AG10803 (cell line): ENCODE results near the gene PEX19.

Experiments
- DNase-seq: peaks from one replicate; pipeline ENCODE4 v3.0.0; 2010; ENCODE audit warnings: low read depth
- H3K4me3 ChIP-seq: 2 replicates; pipeline ENCODE4 v1.5.1; 2011; ENCODE audit warnings: mild to moderate bottlenecking, low read length, control low read depth
- CTCF ChIP-seq: conservative IDR thresholded peaks from 2 replicates; pipeline ENCODE4 v1.5.1; 2011; ENCODE audit warnings: mild to moderate bottlenecking, low read length, control low read depth, inconsistent platforms

The PEX19 gene

GRCh38 chr1:160237558-160237957 is 47.4 kb downstream of the PEX19 start:
- no peak for DNase-seq
- no peak overlapping the region for H3K4me3 ChIP-seq
- no peak for TF ChIP-seq CTCF

GRCh38 chr1:160236806-160237205 is 48.1 kb downstream of the PEX19 start:
- no peak overlapping the region for H3K4me3 ChIP-seq
- DNase-seq, result no peak
- TF ChIP-seq CTCF, result no peak

GRCh38 chr1:160232911-160233310 is 52.0 kb downstream of the PEX19 start:
- DNase-seq, result no peak
- H3K4me3 ChIP-seq, result no peak overlapping the region
- TF ChIP-seq CTCF, result no peak

GRCh38 chr1:160228431-160228830 is 56.5 kb downstream of the PEX19 start:
- TF ChIP-seq CTCF, result no peak
- no peak overlapping the region for H3K4me3 ChIP-seq
- no peak for DNase-seq

- TF ChIP-seq CTCF, result no peak
- DNase-seq, result no peak
- H3K4me3 ChIP-seq, result no peak overlapping the region
Measured at GRCh38 chr1:160227561-160227960, 57.4 kb downstream of the PEX19 start.

GRCh38 chr1:160227034-160227433 is 57.9 kb downstream of the PEX19 start:
- DNase-seq, result no peak
- no peak overlapping the region for H3K4me3 ChIP-seq
- no peak for TF ChIP-seq CTCF
